Activated CD4-positive, alpha-beta T cell treated with anti-CD3 and anti-CD28 coated beads, Interleukin-2, Interleukin-4, amounts not matched to agents 100 ng/mL and 50 ng/mL, durations not matched to agents 16 hours and 8 hours (primary cell): ENCODE measurements around the gene CYTH1.
"Not testable (repeated sequence)": the region's sequence is repeated elsewhere in the genome, so short reads cannot be mapped to it uniquely, and the experiment has no call there.

Experiments used
- DNase-seq: peaks from one replicate; pipeline ENCODE4 v3.0.0-alpha.2; 2020; ENCODE audit warnings: low spot score

The CYTH1 gene

GRCh38 chr17:78759969-78760352, 22.1 kb downstream of the CYTH1 start:
- DNase-seq: no peak

- DNase-seq: no peak
These were observed 22.7 kb downstream of the CYTH1 start for GRCh38 chr17:78759203-78759968.

- no peak for DNase-seq
These were observed 28.5 kb downstream of the CYTH1 start for GRCh38 chr17:78753316-78754250.

GRCh38 chr17:78751447-78752161, 30.5 kb downstream of the CYTH1 start:
- DNase-seq: no peak

GRCh38 chr17:78751000-78751399, 31.1 kb downstream of the CYTH1 start:
- DNase-seq: not testable (repeated sequence)

GRCh38 chr17:78748730-78749317, 33.2 kb downstream of the CYTH1 start:
- DNase-seq: peak; percentile 93

- peak; percentile 88 for DNase-seq
These were observed 33.9 kb downstream of the CYTH1 start for GRCh38 chr17:78748048-78748729.

- no peak for DNase-seq
These were observed 34.6 kb downstream of the CYTH1 start for GRCh38 chr17:78747488-78747887.

GRCh38 chr17:78746949-78747269, 35.2 kb downstream of the CYTH1 start:
- no peak for DNase-seq

- DNase-seq: no peak
These were observed 35.7 kb downstream of the CYTH1 start for GRCh38 chr17:78746263-78746948.

- DNase-seq: peak; percentile 49
These were observed 36.5 kb downstream of the CYTH1 start for GRCh38 chr17:78745407-78746088.

GRCh38 chr17:78742901-78743300, 39.2 kb downstream of the CYTH1 start:
- no peak for DNase-seq

- no peak for DNase-seq
These were observed 40.3 kb downstream of the CYTH1 start for GRCh38 chr17:78741644-78742284.

GRCh38 chr17:78739331-78739931, 42.6 kb downstream of the CYTH1 start:
- no peak for DNase-seq

- no peak for DNase-seq
These were observed 43.4 kb downstream of the CYTH1 start for GRCh38 chr17:78738698-78739097.

GRCh38 chr17:78738278-78738677, 43.8 kb downstream of the CYTH1 start:
- no peak for DNase-seq

GRCh38 chr17:78737332-78737731, 44.7 kb downstream of the CYTH1 start:
- DNase-seq: peak; percentile 34

- peak; percentile 72 for DNase-seq
These were observed 45.5 kb downstream of the CYTH1 start for GRCh38 chr17:78736526-78737079.
